ENCODE results near the gene STARD6. TPM values are rescaled to one million over a fixed set of nuclear protein-coding genes. Genes with fewer than 3 reads are reported as not detected.

Gene STARD6
- total and polyA plus RNA-seq, 2 experiments from 2014 or later = not detected

DNA sequence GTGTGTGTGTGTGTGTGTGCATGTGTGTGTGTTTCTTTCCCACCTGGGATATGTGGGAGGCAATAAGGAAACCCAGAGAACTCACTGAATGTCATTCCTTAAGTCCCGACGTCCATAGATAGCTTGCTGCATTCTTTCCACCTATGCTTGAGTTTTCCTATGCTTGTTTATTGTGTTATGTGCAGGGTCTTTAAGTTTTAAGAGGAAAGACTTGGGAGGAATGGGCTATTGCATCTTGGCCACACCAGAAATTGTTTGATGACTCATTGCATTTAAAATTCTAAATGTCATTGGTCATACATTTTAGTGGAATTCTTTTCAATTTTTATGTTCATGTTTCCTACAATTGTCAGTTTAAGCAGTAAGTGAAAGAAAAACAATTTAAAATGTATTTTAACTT is 33.7 kb downstream of the STARD6 start:
- TF ChIP-seq, protein P1, sequence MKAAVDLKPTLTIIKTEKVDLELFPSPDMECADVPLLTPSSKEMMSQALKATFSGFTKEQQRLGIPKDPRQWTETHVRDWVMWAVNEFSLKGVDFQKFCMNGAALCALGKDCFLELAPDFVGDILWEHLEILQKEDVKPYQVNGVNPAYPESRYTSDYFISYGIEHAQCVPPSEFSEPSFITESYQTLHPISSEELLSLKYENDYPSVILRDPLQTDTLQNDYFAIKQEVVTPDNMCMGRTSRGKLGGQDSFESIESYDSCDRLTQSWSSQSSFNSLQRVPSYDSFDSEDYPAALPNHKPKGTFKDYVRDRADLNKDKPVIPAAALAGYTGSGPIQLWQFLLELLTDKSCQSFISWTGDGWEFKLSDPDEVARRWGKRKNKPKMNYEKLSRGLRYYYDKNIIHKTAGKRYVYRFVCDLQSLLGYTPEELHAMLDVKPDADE (IDR thresholded peaks at IDR 0.05) = no peak
- TF ChIP-seq CREB1 (CRISPR knock-in tag; IDR thresholded peaks at IDR 0.05; ENCODE audit: low read depth) = no peak
- TF ChIP-seq STAT1 (IDR thresholded peaks at IDR 0.05; ENCODE audit: unreplicated experiment) = no peak
- TF ChIP-seq EZH2phosphoT487 (IDR thresholded peaks at IDR 0.05; ENCODE audit: unreplicated experiment) = no peak
- TF ChIP-seq, protein P2, sequence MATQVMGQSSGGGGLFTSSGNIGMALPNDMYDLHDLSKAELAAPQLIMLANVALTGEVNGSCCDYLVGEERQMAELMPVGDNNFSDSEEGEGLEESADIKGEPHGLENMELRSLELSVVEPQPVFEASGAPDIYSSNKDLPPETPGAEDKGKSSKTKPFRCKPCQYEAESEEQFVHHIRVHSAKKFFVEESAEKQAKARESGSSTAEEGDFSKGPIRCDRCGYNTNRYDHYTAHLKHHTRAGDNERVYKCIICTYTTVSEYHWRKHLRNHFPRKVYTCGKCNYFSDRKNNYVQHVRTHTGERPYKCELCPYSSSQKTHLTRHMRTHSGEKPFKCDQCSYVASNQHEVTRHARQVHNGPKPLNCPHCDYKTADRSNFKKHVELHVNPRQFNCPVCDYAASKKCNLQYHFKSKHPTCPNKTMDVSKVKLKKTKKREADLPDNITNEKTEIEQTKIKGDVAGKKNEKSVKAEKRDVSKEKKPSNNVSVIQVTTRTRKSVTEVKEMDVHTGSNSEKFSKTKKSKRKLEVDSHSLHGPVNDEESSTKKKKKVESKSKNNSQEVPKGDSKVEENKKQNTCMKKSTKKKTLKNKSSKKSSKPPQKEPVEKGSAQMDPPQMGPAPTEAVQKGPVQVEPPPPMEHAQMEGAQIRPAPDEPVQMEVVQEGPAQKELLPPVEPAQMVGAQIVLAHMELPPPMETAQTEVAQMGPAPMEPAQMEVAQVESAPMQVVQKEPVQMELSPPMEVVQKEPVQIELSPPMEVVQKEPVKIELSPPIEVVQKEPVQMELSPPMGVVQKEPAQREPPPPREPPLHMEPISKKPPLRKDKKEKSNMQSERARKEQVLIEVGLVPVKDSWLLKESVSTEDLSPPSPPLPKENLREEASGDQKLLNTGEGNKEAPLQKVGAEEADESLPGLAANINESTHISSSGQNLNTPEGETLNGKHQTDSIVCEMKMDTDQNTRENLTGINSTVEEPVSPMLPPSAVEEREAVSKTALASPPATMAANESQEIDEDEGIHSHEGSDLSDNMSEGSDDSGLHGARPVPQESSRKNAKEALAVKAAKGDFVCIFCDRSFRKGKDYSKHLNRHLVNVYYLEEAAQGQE (IDR thresholded peaks at IDR 0.05; ENCODE audit: unreplicated experiment) = no peak
- TF ChIP-seq ZNF114 (CRISPR knock-in tag; IDR thresholded peaks at IDR 0.05) = no peak
- Mint-ChIP-seq H3K27me3 (ENCODE audit: insufficient read depth, low read depth, poor library complexity) (no peaks in the 10 kb centered on the region), H3K4me1 (peaks cover 8% of the 10 kb centered on the region), H3K36me3 (ENCODE audit: low read depth) (no peaks in the 10 kb centered on the region), H3K4me3 (no peak overlapping the region), H3K27ac (no peak overlapping the region), H3K9me3 (no peaks in the 10 kb centered on the region)
- DNase-seq (ENCODE audit: low spot score) = no peak
- Histone ChIP-seq H3K4me2 (no peak overlapping the region), H3K27ac (ENCODE audit: low read depth) (no peak overlapping the region), H3K9me2 (ENCODE audit: insufficient read depth) (no peaks in the 10 kb centered on the region), H3K4me1 (ENCODE audit: insufficient read depth) (peaks cover 5% of the 10 kb centered on the region; the same call in 1 of the 2 replicates), H3K79me2 (replicated peaks; ENCODE audit: insufficient read depth) (no peaks in the 10 kb centered on the region), H3K4me3 (no peak overlapping the region), H3F3A (replicated peaks; ENCODE audit: low read depth) (no peaks in the 10 kb centered on the region), H3K27me3 (ENCODE audit: insufficient read depth) (no peaks in the 10 kb centered on the region), H4K20me1 (replicated peaks; ENCODE audit: insufficient read depth) (no peaks in the 10 kb centered on the region), H2AFZ (no peak overlapping the region), H3K36me3 (ENCODE audit: insufficient read depth) (no peaks in the 10 kb centered on the region)
- ATAC-seq = no peak

DNA sequence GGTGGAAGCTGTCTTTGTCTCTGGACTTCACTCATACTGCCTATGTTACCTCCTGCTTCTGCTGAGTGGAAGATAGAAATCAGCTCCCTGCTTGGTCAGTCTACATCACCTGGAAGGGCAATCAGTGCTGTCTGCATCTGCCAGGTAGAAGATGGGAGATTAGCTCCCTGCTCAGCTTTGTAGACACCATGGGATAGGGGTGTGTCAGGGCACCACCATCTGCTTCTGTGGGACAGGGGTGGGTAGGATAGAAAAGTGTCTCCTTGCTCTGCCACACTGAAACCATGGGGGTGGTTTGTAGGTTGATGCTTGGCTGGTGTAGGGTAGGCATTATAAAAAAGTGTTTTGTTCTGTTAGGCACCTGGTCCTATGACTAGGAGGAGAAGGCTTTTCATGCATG is 34.1 kb downstream of the STARD6 start:
- no peaks in the 10 kb centered on the region for H3K9me3 Mint-ChIP-seq
- ATAC-seq (no peak), DNase-seq (ENCODE audit: low spot score) (no peak)
- H3K36me3 ChIP-seq (ENCODE audit: insufficient read depth) = no peaks in the 10 kb centered on the region
- no peaks in the 10 kb centered on the region for H3F3A ChIP-seq (replicated peaks; ENCODE audit: low read depth)
- H3K27me3 Mint-ChIP-seq (ENCODE audit: insufficient read depth, low read depth, poor library complexity) = no peaks in the 10 kb centered on the region
- no peak overlapping the region for H3K4me3 Mint-ChIP-seq
- H3K36me3 Mint-ChIP-seq (ENCODE audit: low read depth) = no peaks in the 10 kb centered on the region
- no peaks in the 10 kb centered on the region for H3K79me2 ChIP-seq (replicated peaks; ENCODE audit: insufficient read depth)
- H3K4me3 ChIP-seq = no peak overlapping the region
- no peak overlapping the region for H3K27ac ChIP-seq (ENCODE audit: low read depth)
- H3K4me1 ChIP-seq (ENCODE audit: insufficient read depth) = peaks cover 5% of the 10 kb centered on the region; the same call in 1 of the 2 replicates
- no peaks in the 10 kb centered on the region for H3K27me3 ChIP-seq (ENCODE audit: insufficient read depth)
- H2AFZ ChIP-seq = no peak overlapping the region
- peaks cover 8% of the 10 kb centered on the region for H3K4me1 Mint-ChIP-seq
- H3K4me2 ChIP-seq = no peak overlapping the region
- H3K27ac Mint-ChIP-seq = no peak overlapping the region
- H3K9me2 ChIP-seq (ENCODE audit: insufficient read depth) = no peaks in the 10 kb centered on the region
- no peaks in the 10 kb centered on the region for H4K20me1 ChIP-seq (replicated peaks; ENCODE audit: insufficient read depth)
- no peak for TF ChIP-seq ZNF114 (CRISPR knock-in tag; IDR thresholded peaks at IDR 0.05)
- no peak for TF ChIP-seq NANOG (IDR thresholded peaks at IDR 0.05; ENCODE audit: borderline replicate concordance)
- TF ChIP-seq, protein P3, sequence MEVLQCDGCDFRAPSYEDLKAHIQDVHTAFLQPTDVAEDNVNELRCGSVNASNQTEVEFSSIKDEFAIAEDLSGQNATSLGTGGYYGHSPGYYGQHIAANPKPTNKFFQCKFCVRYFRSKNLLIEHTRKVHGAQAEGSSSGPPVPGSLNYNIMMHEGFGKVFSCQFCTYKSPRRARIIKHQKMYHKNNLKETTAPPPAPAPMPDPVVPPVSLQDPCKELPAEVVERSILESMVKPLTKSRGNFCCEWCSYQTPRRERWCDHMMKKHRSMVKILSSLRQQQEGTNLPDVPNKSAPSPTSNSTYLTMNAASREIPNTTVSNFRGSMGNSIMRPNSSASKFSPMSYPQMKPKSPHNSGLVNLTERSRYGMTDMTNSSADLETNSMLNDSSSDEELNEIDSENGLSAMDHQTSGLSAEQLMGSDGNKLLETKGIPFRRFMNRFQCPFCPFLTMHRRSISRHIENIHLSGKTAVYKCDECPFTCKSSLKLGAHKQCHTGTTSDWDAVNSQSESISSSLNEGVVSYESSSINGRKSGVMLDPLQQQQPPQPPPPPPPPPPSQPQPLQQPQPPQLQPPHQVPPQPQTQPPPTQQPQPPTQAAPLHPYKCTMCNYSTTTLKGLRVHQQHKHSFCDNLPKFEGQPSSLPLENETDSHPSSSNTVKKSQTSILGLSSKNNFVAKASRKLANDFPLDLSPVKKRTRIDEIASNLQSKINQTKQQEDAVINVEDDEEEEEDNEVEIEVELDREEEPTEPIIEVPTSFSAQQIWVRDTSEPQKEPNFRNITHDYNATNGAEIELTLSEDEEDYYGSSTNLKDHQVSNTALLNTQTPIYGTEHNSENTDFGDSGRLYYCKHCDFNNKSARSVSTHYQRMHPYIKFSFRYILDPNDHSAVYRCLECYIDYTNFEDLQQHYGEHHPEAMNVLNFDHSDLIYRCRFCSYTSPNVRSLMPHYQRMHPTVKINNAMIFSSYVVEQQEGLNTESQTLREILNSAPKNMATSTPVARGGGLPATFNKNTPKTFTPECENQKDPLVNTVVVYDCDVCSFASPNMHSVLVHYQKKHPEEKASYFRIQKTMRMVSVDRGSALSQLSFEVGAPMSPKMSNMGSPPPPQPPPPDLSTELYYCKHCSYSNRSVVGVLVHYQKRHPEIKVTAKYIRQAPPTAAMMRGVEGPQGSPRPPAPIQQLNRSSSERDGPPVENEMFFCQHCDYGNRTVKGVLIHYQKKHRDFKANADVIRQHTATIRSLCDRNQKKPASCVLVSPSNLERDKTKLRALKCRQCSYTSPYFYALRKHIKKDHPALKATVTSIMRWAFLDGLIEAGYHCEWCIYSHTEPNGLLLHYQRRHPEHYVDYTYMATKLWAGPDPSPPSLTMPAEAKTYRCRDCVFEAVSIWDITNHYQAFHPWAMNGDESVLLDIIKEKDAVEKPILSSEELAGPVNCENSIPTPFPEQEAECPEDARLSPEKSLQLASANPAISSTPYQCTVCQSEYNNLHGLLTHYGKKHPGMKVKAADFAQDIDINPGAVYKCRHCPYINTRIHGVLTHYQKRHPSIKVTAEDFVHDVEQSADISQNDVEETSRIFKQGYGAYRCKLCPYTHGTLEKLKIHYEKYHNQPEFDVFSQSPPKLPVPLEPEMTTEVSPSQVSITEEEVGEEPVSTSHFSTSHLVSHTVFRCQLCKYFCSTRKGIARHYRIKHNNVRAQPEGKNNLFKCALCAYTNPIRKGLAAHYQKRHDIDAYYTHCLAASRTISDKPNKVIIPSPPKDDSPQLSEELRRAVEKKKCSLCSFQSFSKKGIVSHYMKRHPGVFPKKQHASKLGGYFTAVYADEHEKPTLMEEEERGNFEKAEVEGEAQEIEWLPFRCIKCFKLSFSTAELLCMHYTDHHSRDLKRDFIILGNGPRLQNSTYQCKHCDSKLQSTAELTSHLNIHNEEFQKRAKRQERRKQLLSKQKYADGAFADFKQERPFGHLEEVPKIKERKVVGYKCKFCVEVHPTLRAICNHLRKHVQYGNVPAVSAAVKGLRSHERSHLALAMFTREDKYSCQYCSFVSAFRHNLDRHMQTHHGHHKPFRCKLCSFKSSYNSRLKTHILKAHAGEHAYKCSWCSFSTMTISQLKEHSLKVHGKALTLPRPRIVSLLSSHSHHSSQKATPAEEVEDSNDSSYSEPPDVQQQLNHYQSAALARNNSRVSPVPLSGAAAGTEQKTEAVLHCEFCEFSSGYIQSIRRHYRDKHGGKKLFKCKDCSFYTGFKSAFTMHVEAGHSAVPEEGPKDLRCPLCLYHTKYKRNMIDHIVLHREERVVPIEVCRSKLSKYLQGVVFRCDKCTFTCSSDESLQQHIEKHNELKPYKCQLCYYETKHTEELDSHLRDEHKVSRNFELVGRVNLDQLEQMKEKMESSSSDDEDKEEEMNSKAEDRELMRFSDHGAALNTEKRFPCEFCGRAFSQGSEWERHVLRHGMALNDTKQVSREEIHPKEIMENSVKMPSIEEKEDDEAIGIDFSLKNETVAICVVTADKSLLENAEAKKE (CRISPR knock-in tag; IDR thresholded peaks at IDR 0.05) = no peak
- no peak for TF ChIP-seq POLR2AphosphoS5 (IDR thresholded peaks at IDR 0.05; ENCODE audit: low read depth)
- no peak for TF ChIP-seq CREB1 (CRISPR knock-in tag; IDR thresholded peaks at IDR 0.05; ENCODE audit: low read depth)
- TF ChIP-seq JUNB (IDR thresholded peaks at IDR 0.05; ENCODE audit: unreplicated experiment) = no peak
- TF ChIP-seq ZNF331 (CRISPR knock-in tag; IDR thresholded peaks at IDR 0.05; ENCODE audit: low read depth) = no peak

Data from GM23338 (cell line).